HepG2 (cell line): ENCODE measurements around the gene NDC80. TPM values are rescaled to one million over a fixed set of nuclear protein-coding genes. Genes with fewer than 3 reads are reported as not detected.

Experiments
- CAMTA2 ChIP-seq: sonication (generic); formaldehyde crosslinking; IDR thresholded peaks from 2 replicates; pipeline ENCODE4 v1.4.0; 2020; ENCODE audit warnings: mild to moderate bottlenecking, missing genetic modification reagents, borderline replicate concordance
- HIVEP1 ChIP-seq: sonication (generic); formaldehyde crosslinking; IDR thresholded peaks from 2 replicates; pipeline ENCODE4 v1.4.0; 2020; ENCODE audit warnings: mild to moderate bottlenecking, missing genetic modification reagents
- MBD4 ChIP-seq: IDR thresholded peaks from 2 replicates; pipeline ENCODE4 v1.6.1; 2012; ENCODE audit warnings: low read length, inconsistent platforms, borderline replicate concordance
- MBNL3 ChIP-seq: fragments of 250-450 bp; sonication (Bioruptor Pico); conservative IDR thresholded peaks from 2 replicates; pipeline ENCODE4 v1.8.0; 2022; ENCODE audit warnings: mild to moderate bottlenecking, inconsistent platforms
- SMAD9 ChIP-seq: sonication (generic); formaldehyde crosslinking; IDR thresholded peaks from 2 replicates; pipeline ENCODE4 v1.5.1; 2020; ENCODE audit warnings: mild to moderate bottlenecking, missing genetic modification reagents
- SMARCE1 ChIP-seq: fragments of 450-650 bp; IDR thresholded peaks from 2 replicates; pipeline ENCODE4 v1.6.1; 2017; ENCODE audit warnings: borderline replicate concordance
- ZC3H4 ChIP-seq: sonication (generic); formaldehyde crosslinking; IDR thresholded peaks from 2 replicates; pipeline ENCODE4 v1.4.0; 2020; ENCODE audit warnings: missing genetic modification reagents, borderline replicate concordance
- ZNF124 ChIP-seq: sonication (generic); formaldehyde crosslinking; IDR thresholded peaks from 2 replicates; pipeline ENCODE4 v1.4.0; 2020; ENCODE audit warnings: missing genetic modification reagents
- ZNF3 ChIP-seq: IDR thresholded peaks from 2 replicates; pipeline ENCODE4 v1.7.0; 2017; ENCODE audit warnings: inconsistent platforms
- ZNF30 ChIP-seq: sonication (generic); formaldehyde crosslinking; IDR thresholded peaks from 2 replicates; pipeline ENCODE4 v1.5.0; 2020; ENCODE audit warnings: mild to moderate bottlenecking, missing genetic modification reagents
- ZNF382 ChIP-seq: sonication (generic); formaldehyde crosslinking; IDR thresholded peaks from 2 replicates; pipeline ENCODE4 v1.5.0; 2020; ENCODE audit warnings: missing genetic modification reagents, mild to moderate bottlenecking, borderline replicate concordance
- ZNF510 ChIP-seq: sonication (generic); formaldehyde crosslinking; IDR thresholded peaks from 2 replicates; pipeline ENCODE4 v1.4.0; 2020; ENCODE audit warnings: low read depth, mild to moderate bottlenecking, missing genetic modification reagents
- ZNF891 ChIP-seq: sonication (generic); formaldehyde crosslinking; IDR thresholded peaks from 2 replicates; pipeline ENCODE4 v1.5.0; 2020; ENCODE audit warnings: mild to moderate bottlenecking, missing genetic modification reagents
- ZSCAN30 ChIP-seq: sonication (generic); formaldehyde crosslinking; IDR thresholded peaks from 2 replicates; pipeline ENCODE4 v1.5.0; 2020; ENCODE audit warnings: mild to moderate bottlenecking, missing genetic modification reagents
- ZSCAN31 ChIP-seq: sonication (generic); formaldehyde crosslinking; IDR thresholded peaks from 2 replicates; pipeline ENCODE4 v1.5.0; 2020; ENCODE audit warnings: low read depth, mild to moderate bottlenecking, missing genetic modification reagents
- polyA plus RNA-seq, 8 experiments: library from polyadenylated mRNA; depleted of rRNA in 3 of 8; stranded (reverse) in 7 of 8; unstranded in 1 of 8; fragments of >200 nt; fragmentation: Illumina TruSeq in 4 of 8; extraction: Trizol in 4 of 8; gene quantifications; 2 replicates each; pipeline versions ENCODE4 v1.2.1 to v1.2.3, GENCODE V29; 2011 to 2016; ENCODE audit warnings: low read depth in 4 of 8, missing spikeins in 1 of 8, mixed read lengths in 1 of 8; ENCODE audit not compliant: insufficient read depth in 1 of 8
- total RNA-seq, 5 experiments: library from RNA; depleted of rRNA; stranded (reverse); fragments of >200 nt; fragmentation: Illumina TruSeq; extraction: Trizol; gene quantifications; 2 replicates each; pipeline ENCODE4 v1.2.3, GENCODE V29; 2016; ENCODE audit warnings: low read depth in 1 of 5
- TF ChIP-seq, protein P1 (sequence below): sonication (generic); formaldehyde crosslinking; IDR thresholded peaks from 2 replicates; pipeline ENCODE4 v1.4.0; 2020; ENCODE audit warnings: mild to moderate bottlenecking, missing genetic modification reagents
- TF ChIP-seq, protein P2 (sequence below): sonication (generic); formaldehyde crosslinking; IDR thresholded peaks from 2 replicates; pipeline ENCODE4 v1.9.0; 2022; ENCODE audit warnings: low read depth, missing genetic modification reagents
- TF ChIP-seq, protein P3 (sequence below): IDR thresholded peaks from 2 replicates; pipeline ENCODE4 v1.6.1; 2012; ENCODE audit warnings: low read depth, low read length, improper control_type of control experiment

Gene NDC80
- total and polyA plus RNA-seq, 2 of the 13 experiments (the other 11 are each of a cell fraction or from before 2014, with no cell fraction given): 9.6 to 33.0 TPM

DNA sequence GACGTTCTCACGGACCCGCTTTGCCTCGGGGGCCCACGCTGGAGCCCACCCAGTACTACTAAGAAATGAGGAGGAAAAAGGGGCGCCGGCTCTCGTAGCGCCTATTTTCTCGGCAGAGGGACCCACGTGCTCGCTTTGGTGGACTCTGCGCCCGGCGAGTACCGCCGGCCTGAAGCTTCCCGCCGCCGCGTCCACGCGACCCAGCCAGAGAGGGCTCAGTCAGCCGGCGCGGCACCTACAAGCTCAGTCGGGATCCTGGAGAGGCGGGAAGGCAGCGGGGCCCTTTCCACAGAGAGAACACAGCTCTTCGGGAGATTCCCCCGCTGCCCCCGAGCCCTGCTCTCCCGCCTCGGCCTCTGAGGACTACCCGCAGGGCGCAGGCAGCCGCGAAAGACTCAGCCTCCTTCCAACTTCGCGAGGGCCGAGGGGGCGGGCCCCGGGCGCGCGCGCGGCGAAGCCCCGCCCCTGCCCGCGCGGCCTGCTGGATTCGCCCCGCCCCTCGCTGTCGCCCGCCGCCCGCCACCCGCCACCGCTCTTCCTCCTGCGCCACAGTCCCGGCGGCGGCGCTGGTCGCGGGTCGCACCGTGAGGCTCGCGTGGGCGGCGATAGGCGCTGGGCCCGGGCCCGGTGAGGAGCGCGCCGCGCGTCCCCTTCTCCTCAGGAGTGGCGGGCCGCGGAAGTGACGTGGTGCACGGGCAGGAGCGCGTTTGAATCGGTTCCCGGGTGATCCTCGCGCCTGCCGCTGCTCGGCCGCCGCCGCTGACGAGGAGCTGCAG is 84.0 kb downstream of the NDC80 start, which contains the start of gene SMCHD1 (continued):
- TF ChIP-seq, protein P1, sequence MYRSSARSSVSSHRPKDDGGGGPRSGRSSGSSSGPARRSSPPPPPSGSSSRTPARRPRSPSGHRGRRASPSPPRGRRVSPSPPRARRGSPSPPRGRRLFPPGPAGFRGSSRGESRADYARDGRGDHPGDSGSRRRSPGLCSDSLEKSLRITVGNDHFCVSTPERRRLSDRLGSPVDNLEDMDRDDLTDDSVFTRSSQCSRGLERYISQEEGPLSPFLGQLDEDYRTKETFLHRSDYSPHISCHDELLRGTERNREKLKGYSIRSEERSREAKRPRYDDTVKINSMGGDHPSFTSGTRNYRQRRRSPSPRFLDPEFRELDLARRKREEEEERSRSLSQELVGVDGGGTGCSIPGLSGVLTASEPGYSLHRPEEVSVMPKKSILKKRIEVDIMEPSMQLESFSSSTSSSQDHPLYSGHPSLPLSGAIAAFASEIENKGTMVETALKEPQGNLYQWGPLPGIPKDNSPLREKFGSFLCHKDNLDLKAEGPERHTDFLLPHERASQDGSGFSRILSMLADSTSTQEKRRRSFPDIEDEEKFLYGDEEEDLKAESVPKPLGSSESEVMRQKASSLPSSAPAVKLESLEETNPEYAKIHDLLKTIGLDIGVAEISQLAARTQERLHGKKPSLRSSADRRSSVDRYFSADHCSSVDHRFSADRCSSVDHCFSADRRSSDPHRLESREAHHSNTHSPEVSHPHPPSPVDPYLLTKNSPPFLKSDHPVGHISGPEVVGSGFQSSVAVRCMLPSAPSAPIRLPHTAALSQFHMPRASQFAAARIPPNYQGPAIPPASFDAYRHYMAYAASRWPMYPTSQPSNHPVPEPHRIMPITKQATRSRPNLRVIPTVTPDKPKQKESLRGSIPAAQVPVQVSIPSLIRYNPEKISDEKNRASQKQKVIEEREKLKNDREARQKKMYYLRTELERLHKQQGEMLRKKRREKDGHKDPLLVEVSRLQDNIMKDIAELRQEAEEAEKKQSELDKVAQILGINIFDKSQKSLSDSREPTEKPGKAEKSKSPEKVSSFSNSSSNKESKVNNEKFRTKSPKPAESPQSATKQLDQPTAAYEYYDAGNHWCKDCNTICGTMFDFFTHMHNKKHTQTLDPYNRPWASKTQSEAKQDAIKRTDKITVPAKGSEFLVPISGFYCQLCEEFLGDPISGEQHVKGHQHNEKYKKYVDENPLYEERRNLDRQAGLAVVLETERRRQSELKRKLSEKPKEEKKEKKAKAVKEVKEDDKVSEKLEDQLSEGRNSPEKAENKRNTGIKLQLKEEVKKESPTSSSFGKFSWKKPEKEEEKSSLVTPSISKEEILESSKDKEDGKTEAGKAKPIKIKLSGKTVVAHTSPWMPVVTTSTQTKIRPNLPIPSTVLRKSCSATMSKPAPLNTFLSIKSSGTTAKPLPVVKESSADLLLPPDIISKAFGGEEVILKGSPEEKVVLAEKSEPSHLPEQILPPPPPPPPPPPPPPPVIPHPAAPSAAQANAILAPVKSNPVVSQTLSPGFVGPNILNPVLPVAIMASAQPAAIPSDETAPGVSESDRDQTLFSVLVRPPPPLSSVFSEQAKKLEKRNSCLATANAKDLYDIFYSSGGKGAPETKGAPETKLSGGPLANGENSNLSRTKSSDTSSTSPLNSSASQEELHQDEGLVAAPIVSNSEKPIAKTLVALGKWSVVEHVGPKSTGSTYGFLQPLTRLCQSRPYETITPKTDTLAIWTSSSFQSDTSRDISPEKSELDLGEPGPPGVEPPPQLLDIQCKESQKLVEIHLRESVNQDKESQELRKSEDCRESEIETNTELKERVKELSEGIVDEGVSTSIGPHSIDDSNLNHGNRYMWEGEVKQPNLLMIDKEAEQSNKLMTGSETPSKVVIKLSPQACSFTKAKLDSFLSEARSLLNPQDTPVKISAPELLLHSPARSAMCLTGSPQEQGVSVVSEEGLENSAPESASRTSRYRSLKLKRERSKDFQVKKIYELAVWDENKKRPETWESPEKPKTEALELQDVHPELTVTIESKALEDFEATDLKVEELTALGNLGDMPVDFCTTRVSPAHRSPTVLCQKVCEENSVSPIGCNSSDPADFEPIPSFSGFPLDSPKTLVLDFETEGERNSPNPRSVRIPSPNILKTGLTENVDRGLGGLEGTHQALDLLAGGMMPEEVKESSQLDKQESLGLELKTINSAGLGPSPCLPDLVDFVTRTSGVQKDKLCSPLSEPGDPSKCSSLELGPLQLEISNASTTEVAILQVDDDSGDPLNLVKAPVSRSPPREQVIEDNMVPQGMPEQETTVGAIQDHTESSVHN (CRISPR knock-in tag): no peak
- TF ChIP-seq SMARCE1 (no peak), ZNF891 (CRISPR knock-in tag) (no peak), MBD4 (no peak), ZNF124 (0 out of 2 replicates have a peak, but pooled peaks have one; percentile 0), ZNF382 (CRISPR knock-in tag) (no peak), MBNL3 (CRISPR knock-in tag) (no peak), CAMTA2 (CRISPR knock-in tag) (0 out of 2 replicates have a peak, but pooled peaks have one; percentile 40), SMAD9 (no peak), ZSCAN30 (CRISPR knock-in tag) (peak; percentile 59; the same call in 1 of the 2 replicates), ZSCAN31 (CRISPR knock-in tag) (peak; percentile 87; the same call in 1 of the 2 replicates), ZNF30 (CRISPR knock-in tag) (peak; percentile 94; the same call in 1 of the 2 replicates), ZNF3 (CRISPR knock-in tag) (no peak), HIVEP1 (CRISPR knock-in tag) (no peak), ZNF510 (CRISPR knock-in tag) (no peak), ZC3H4 (CRISPR knock-in tag) (no peak)
- TF ChIP-seq, protein P2, sequence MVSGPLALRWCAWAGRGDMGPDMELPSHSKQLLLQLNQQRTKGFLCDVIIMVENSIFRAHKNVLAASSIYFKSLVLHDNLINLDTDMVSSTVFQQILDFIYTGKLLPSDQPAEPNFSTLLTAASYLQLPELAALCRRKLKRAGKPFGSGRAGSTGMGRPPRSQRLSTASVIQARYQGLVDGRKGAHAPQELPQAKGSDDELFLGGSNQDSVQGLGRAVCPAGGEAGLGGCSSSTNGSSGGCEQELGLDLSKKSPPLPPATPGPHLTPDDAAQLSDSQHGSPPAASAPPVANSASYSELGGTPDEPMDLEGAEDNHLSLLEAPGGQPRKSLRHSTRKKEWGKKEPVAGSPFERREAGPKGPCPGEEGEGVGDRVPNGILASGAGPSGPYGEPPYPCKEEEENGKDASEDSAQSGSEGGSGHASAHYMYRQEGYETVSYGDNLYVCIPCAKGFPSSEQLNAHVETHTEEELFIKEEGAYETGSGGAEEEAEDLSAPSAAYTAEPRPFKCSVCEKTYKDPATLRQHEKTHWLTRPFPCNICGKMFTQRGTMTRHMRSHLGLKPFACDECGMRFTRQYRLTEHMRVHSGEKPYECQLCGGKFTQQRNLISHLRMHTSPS (CRISPR knock-in tag): 0 out of 2 replicates have a peak, but pooled peaks have one; percentile 54
- TF ChIP-seq, protein P3, sequence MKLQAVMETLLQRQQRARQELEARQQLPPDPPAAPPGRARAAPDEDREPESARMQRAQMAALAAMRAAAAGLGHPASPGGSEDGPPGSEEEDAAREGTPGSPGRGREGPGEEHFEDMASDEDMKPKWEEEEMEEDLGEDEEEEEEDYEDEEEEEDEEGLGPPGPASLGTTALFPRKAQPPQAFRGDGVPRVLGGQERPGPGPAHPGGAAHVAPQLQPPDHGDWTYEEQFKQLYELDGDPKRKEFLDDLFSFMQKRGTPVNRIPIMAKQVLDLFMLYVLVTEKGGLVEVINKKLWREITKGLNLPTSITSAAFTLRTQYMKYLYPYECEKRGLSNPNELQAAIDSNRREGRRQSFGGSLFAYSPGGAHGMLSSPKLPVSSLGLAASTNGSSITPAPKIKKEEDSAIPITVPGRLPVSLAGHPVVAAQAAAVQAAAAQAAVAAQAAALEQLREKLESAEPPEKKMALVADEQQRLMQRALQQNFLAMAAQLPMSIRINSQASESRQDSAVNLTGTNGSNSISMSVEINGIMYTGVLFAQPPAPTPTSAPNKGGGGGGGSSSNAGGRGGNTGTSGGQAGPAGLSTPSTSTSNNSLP: no peak
